ENCODE data around the gene EFCAB14.
A peak's percentile ranks its signal among the peaks of the same experiment; 100 is the strongest.
"Not testable (repeated sequence)": the region's sequence is repeated elsewhere in the genome, so short reads cannot be mapped to it uniquely, and the experiment has no call there.

Gene EFCAB14

GRCh38 chr1:46718727-46719622, at the start of gene EFCAB14:
Gene EFCAB14, minus strand, starts transcription at chr1:46719114. Its CDS starts 1,027 bp downstream, at chr1:46718087.
- peak; percentile 100 for DNase-seq

GRCh38 chr1:46768445-46768844, 49.5 kb upstream of the EFCAB14 start:
- DNase-seq = no peak

DNA sequence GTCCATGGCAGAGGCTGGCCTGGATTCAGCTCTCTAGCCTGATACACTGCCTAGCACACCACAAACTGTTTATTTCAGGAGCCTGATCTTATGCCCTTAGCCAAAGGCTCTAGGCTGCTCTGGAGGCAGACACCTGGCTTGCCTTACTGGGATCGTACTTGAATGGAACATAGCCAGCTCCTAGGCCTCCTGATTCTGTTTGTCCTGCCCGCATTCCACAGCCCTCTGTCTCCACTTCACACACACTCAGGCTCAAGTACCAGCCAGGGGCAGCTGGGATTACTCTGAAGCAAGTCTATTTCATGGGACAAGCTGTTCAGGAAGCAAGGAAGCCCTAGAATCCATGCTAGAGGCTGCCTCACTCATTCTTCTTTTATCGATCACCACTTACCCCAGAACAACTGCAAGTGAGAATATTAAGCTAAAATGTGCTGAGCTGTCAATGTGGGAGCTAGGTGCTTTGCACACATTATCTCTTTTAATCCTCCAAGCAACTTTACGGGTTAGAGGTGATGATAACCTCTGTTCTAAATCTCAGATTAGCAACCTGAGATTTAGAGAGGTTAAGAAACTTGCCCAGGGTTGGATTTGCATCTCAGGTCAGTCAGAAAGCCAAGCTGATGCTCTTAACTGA, 48.9 kb upstream of the EFCAB14 start:
- DNase-seq = no peak

DNA sequence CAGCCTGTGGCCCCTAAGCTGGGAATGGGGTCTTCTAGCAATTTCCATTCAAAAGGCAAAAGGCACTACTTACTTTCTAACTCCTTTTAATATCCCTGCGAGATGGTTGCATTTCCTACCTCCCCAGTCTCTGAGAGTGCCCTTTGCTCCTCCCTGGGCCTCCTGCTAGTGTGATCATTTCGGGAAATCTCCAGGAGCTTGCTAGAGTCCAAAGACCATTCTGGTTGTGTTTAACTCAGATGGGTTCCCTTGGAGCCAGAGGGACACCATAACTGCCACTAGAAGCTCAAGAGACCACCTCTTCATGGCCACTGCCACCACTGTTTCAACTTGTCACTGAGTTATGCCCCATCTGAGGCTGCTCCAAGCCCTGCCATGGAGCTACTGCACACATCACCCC, 45.5 kb upstream of the EFCAB14 start:
- no peak for DNase-seq

DNA sequence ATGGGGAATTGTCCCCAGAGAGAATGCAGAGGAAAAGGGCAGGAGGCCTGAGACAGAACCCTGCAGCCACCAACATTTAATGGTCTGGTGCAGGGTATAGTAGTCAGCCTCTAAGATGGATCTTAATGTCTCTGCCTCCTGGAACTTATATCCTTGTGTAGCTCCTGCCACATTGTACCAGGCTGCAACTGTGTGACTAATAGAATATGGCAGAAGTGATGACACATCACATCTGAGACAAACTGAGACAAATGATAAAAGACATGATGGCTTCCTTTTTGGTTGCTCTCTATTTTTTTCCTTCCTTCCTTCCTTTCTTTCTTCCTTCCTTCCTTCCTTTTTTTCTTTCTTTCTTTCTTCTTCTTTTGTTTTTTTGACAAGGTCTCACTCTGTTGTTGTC, 42.8 kb upstream of the EFCAB14 start:
- no peak for DNase-seq

DNA sequence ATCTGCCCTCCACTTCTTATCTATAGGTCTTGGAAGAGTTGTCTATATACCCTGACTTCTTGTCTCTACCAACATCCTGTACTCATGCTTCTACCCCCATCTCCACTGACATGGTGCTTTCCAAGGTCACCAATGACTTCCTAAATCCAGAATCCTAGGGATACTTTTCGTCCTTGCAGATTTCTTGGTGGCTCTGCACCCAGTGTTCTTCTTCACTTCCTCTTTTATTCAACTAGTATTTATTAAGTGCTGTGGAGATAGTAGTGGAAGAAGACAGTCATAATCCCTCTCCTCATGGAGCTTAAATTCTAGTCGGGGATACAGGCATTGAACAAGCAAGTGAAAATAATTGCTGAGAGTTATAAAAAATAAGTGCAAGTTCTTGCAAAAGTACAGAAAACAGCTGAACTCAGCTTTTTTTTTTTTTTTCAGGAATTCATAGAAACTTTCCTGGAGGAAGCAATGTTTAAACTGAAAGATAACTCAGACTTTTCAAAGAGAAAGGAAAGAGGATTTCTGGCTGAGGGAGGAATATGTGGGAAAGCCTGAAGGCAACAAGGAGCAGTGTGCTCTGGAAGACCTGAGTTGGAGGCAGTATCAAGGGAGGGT, 41.7 kb upstream of the EFCAB14 start:
- no peak for DNase-seq

DNA sequence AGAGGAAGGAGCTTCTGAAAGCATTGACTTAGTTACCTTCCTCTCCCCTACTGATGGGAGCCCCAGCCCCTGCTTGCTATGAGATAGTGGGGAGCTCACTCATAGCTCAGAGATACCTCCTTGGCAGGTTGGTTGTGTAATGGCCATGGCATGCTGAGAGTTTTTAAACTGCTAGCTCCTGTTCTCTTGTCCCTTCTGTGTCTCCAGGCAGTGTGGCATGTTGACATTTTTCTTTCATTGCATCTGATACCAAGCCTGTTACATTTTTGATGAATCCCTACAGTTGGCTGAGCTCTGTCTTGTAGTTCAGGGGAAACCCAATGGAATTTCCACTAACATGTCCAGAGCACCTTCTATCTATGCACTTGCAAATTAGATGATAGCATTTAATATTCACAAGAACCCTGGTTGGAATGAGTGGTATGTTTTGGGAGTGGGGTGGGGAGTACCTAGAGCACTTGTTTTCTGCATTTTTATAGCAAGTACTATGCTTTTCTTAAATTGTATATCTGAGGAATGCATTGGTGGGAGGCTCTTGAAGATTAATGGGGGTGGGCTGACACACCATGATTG, 39.1 kb upstream of the EFCAB14 start:
- DNase-seq = no peak

GRCh38 chr1:46757247-46757955, 38.5 kb upstream of the EFCAB14 start:
- no peak for DNase-seq

GRCh38 chr1:46755121-46755520, 36.2 kb upstream of the EFCAB14 start:
- no peak for DNase-seq

DNA sequence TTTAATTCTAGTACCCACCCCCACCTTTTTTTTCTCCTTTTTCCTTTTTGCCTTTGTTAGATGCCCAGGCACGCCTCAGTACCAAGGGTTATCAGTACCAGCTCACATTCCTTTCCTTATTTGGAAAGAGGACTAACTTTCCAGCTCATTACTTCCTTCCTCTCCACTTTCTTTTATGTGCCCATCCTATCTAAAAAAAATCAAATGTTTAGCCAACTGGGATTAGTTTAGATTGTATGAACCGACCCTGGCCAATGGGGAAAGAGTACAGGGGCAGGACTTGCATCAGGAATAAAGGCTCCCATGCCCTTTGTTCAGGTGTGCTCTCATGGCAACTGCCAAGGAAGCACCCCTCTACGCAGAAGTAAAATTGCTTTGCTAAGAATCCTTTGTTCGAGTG, 35.8 kb upstream of the EFCAB14 start:
- not testable (repeated sequence) for DNase-seq

DNA sequence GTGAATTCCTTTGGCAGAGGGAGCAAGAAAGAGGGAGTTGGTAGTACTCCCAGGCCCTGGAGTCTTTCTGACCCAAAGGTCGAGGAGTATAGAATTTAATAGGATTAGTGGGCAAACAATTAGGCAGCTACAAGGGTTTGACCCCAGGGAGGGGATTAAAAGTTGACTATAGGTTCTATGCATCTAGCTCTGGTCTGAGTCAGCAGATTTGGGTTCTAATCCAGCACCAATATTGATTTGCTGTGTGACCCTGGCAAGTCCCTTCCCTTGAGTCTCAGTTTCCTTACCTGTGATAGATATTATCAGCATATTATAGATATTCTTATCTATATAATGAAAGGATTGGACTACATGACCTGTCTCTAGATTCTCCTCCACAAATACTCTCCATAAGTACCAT, 35.1 kb upstream of the EFCAB14 start:
- no peak for DNase-seq

DNA sequence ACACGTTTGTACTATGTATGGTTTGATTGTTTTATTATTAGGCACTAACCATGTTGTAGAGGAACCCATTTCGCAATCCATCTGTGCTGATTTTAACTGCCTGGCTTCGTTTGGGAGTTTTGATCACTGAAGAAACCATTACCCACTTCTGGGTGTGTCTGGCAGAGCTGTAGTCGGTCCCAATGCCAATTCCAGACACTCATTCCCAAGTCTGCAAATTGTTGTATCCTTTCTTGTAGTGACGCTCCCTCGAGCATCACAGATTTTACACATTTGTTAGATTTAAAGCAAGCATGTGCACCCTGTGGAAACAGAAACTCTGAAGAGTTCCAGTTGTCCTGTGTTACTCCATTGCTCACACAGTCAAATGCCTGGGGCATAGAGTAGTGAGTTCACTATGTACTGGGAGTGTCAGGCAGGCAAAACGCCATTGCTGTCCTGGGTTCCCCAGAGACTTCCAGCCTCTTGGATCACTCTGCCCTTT, 31.0 kb upstream of the EFCAB14 start:
- no peak for DNase-seq

- DNase-seq = no peak
Measured at GRCh38 chr1:46749404-46749803, 30.5 kb upstream of the EFCAB14 start.

- no peak for DNase-seq
Measured at GRCh38 chr1:46747683-46748288, 28.9 kb upstream of the EFCAB14 start.

GRCh38 chr1:46742069-46742468, 23.2 kb upstream of the EFCAB14 start:
- no peak for DNase-seq

DNA sequence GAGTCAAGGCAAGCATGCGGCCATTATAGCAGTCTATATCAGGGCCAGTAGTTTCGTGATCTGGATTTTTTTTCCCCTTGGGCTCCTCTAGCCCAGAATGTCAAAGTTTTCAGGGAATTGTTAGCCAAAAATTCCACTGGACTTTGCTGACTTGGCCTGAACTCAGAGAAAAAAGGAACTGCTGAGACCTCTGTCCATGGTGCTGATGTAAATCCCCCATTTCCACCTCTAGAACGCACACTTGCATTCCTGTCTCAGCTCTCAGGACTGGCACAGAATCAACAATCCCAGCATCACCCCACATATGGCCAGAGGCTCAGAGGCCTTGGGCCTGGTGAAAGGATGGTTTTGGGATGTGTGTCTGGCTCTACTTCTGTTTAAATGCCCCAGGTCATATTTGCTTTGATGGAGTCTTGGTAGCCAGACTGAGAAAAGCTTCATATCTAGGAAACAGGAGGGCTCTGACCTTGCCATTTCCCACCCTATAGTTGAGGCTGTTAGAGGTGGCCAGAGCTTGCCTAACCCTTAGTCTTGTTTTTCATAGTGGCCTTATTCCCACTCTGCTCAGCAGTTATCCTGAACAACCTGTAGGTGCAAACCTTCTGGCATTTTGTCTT, 16.9 kb upstream of the EFCAB14 start:
- no peak for DNase-seq

GRCh38 chr1:46728327-46728873, 9.5 kb upstream of the EFCAB14 start:
- DNase-seq = not testable (repeated sequence)

- DNase-seq = no peak
Measured at GRCh38 chr1:46725736-46726108, 6.8 kb upstream of the EFCAB14 start.

DNA sequence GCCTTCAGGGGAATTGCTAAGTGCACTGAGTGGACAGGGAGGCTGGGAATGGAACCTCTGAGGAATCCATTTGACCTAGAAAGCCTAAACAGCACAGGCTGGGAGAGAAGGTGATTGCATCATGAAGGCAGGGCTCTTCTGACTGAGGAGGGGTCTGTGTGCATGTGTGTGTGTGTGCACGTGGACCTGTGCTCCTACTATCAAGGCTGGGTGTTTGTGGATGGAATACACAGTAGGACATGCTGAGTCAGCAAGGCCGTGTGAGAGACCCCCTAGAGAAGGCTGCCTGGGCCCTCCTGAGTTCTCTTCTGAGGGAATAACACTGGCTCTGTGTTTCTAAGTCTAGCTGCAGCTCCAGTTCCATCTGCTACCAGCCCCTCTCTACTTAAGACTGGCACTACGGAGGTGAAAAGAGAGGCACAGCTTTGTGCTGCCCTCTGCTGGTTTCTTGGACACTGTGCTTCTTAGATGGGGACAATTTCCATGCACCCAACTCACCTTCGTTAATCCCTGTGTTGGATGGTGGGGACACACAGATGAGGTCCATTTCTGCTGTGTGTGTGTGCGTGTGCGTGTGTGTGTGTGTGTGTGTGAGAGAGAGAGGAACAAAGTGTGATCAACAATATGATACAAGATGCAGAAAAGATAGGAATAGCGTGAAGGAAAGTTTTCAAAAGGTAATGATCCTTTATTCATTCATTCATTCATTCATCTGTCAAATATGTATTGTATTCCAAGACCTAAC, 6.2 kb upstream of the EFCAB14 start:
- peak; percentile 79 for DNase-seq

DNA sequence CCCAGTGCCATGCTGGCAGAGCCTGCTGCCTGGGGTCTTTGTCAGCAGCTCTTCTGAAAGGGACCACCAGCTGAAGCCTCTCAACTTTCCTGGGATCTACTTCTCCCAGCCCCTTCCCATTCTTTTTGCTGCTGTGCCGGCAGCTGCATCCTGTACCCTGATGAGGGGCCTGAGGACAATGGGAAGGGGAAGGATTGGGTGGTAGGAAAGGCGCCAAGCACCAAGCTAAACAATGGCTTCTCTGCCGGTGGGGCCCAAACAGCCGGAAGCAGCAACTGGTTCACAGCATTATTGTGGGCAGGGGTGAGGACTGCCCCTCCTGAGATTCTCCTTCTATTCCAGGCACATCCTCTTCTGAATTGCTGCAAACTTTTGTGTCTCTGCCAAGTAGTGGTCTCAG, 5.0 kb upstream of the EFCAB14 start:
- no peak for DNase-seq

DNA sequence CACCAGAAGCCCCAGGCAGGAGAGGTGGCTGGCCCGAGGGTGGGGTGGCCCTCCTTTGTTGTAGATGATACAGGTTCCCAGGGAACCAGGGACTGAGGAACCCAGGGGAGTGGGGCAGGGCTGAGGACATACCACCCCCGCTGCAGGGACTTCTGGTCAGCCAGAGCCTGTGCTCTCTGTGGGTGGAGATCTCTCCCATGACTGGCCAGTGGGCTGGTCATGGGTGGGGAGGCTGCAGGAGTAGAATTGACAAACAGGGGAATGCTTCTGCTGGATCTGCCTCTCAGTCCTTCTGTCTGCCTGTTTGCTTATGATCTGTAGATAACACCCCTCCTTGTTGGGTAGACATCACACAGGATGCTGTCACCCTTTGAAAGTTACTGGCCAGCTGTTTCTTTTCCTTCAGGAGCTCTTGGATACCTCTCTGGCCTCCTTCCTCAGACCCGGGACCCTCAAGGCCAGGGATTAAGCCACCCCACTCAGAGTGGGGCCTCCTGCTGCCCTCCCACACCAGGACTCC, 2.8 kb upstream of the EFCAB14 start:
- no peak for DNase-seq
